ENCODE data around the gene F2RL2.

F2RL2 gene

DNA sequence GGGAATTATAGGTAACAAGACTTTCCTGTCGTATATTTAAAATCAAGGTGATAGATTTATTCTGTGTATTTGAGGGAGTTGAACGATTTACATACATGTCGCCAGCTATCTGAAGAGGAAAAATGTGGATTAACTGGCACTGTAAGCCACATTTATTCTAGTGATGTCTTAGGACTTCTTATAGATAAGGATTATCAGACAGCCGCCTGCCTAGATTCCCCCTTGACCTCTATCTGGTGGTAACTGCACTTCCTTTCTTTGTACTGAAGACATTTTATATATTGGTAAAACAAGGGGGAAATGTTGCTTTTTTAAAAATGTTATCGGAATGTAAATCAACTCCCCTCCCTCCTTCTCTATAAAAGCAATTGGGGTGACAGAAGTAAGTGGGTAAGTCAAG, 39.3 kb upstream of the F2RL2 start:
- H3K27ac ChIP-seq: no peak overlapping the region
- TF ChIP-seq, protein P1, sequence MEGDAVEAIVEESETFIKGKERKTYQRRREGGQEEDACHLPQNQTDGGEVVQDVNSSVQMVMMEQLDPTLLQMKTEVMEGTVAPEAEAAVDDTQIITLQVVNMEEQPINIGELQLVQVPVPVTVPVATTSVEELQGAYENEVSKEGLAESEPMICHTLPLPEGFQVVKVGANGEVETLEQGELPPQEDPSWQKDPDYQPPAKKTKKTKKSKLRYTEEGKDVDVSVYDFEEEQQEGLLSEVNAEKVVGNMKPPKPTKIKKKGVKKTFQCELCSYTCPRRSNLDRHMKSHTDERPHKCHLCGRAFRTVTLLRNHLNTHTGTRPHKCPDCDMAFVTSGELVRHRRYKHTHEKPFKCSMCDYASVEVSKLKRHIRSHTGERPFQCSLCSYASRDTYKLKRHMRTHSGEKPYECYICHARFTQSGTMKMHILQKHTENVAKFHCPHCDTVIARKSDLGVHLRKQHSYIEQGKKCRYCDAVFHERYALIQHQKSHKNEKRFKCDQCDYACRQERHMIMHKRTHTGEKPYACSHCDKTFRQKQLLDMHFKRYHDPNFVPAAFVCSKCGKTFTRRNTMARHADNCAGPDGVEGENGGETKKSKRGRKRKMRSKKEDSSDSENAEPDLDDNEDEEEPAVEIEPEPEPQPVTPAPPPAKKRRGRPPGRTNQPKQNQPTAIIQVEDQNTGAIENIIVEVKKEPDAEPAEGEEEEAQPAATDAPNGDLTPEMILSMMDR (conservative IDR thresholded peaks at IDR 0.05): no peak
- no peak for TF ChIP-seq ZFX (IDR thresholded peaks at IDR 0.05)

DNA sequence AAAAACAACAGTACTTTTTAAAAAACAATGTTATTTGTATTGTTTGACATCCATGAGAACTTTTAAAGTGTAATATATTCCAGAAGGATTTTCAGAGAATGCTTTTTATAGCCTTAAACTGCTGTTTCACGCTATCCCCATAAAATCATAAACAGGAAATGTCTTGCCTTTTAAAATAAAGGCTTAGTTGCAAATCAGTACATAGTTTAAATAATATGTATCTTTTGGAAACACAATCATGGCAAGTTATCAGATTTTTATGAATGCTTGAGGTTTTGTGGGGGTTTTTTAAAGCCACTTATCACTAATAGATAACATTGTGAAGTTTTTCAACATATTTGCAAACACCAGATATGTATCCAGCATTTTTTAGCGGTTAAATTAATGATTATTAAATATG, 37.2 kb upstream of the F2RL2 start:
- TF ChIP-seq, protein P1 (conservative IDR thresholded peaks at IDR 0.05): no peak
- TF ChIP-seq ZFX (IDR thresholded peaks at IDR 0.05): no peak
- no peak overlapping the region for H3K27ac ChIP-seq

DNA sequence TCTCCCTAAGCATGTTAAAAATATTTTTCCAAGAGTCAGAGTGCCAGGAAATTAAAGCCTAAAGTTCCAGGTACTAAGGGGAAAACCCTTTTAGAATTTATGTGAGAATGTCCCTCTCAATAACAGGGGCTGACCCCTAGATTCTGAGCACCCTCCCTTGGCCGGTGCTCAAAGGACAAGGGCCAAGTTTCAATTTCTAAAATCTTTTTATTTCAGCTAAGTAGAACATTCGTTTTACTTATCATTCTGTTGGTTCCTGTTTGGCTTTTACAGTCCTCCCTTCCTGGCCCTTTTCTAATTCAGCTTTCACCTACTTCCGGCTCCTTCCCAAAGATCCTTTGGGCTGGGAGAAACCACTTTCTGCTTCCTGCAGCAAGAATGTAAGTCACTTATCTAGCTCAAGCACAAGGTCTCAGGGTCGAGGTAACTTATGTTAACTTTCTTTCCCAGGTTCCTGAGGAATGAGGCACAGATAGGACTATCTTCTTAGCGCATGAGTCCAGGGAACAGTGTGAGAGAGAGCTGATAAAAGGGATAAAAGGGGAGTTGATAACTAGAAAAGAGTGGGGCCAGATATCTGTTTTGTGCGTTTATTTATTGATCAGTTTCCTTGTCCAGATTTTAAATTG, 34.6 kb upstream of the F2RL2 start:
- no peak for TF ChIP-seq ZFX (IDR thresholded peaks at IDR 0.05)
- TF ChIP-seq, protein P1 (conservative IDR thresholded peaks at IDR 0.05): no peak
- no peak overlapping the region for H3K27ac ChIP-seq

DNA sequence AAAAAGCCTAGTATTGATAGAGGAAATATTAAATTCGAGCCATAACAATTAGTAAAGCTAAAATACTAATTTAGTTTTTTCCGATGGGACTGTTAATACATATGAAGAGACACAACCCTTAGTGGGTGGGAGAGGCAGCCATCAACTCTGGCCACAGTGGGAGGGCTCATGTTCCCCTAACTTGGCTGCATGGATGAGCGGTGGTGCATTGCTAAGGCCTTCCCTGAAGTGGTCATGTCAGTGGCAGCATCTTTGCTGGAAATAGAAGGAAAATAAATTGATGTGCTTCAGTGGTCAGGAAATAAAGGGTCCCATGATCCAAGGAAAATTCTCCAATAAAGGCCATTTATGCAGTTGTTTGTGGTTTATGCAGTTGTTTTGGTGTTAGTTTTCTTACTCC, 33.9 kb upstream of the F2RL2 start:
- TF ChIP-seq ZFX (IDR thresholded peaks at IDR 0.05): no peak
- TF ChIP-seq, protein P1 (conservative IDR thresholded peaks at IDR 0.05): no peak
- no peak overlapping the region for H3K27ac ChIP-seq

DNA sequence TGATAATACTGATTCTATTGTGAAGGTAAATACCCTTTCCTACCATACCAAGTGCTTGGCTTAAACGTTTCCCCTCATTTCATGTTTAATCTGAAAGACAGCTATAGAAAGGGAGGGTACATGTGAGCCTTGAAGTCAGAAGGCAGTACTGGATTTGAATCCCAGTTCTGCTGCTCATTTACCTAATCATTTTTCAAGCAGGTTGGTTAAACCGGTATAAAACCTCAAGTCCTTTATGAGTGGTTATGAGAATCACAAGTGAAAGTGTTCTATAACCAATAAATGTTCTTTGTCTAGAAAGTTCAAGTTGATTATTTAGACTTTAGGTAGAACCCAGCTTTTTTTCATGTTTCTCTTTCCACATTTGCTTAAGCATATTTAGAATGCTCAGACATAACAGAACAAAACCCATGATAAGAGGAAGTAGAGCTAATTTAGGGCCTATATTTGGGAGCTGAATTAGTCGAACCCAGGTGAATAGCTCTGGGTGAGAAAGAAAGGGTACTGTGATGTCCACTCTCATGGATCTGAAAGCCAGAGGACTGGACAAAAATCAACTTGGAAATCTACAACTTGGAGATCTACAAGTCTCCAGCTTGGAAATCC, 29.7 kb upstream of the F2RL2 start:
- no peak overlapping the region for H3K27ac ChIP-seq
- TF ChIP-seq ZFX (IDR thresholded peaks at IDR 0.05): no peak
- TF ChIP-seq, protein P1 (conservative IDR thresholded peaks at IDR 0.05): no peak

DNA sequence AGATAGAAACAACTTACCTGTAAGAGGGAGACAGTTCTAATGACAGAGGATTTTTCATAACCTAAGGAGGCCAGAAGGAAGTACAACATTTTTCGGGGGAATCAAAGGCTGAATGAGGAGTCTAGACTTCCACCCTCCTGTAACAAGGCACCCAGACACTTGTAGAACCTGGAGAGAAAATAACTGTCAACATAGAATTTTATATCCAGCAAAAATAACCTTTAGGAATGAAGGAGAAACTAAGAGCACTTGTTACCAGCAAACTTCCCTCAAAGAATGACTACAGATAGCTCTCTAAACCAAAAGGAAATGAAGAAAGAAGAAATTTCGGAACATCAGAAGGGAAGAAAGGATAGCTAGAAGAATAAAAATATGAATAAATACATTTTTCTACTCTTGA, 25.9 kb upstream of the F2RL2 start:
- H3K27ac ChIP-seq: no peak overlapping the region
- no peak for TF ChIP-seq ZFX (IDR thresholded peaks at IDR 0.05)
- TF ChIP-seq, protein P1 (conservative IDR thresholded peaks at IDR 0.05): no peak

DNA sequence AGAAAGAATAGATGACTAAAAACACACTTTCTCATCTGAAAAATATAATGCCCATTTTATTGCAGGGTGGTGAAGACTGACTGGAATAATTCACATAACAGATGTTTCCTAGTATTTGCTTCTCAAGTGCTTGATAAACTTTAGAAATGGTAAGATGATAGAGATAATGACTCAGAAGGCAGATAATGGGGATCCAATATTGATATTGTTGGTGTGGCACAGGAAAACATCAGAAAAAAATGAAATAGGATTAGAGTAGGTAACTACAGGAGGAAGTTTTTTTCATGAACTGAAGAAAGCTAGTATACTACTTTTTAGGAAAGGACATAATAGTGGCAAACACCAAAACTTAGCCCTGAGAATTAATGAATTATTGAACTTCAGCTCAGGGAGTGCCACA, 20.2 kb upstream of the F2RL2 start:
- TF ChIP-seq ZFX (IDR thresholded peaks at IDR 0.05): no peak
- TF ChIP-seq, protein P1 (conservative IDR thresholded peaks at IDR 0.05): no peak
- no peak overlapping the region for H3K27ac ChIP-seq
